Ishikawa (cell line): ENCODE measurements around the gene RICTOR.

Source experiments
- CEBPB ChIP-seq: IDR thresholded peaks from 2 replicates; pipeline ENCODE4 v1.6.1; 2012
- CREB1 ChIP-seq: IDR thresholded peaks from 2 replicates; pipeline ENCODE4 v1.6.1; 2012; ENCODE audit warnings: low read depth
- EP300 ChIP-seq: IDR thresholded peaks from 2 replicates; pipeline ENCODE4 v1.6.1; 2012; ENCODE audit warnings: borderline replicate concordance
- RAD21 ChIP-seq: IDR thresholded peaks from 2 replicates; pipeline ENCODE4 v1.6.1; 2012; ENCODE audit warnings: low read depth
- TF ChIP-seq, protein P1 (sequence below): IDR thresholded peaks from 2 replicates; pipeline ENCODE4 v1.6.1; 2012

DNA sequence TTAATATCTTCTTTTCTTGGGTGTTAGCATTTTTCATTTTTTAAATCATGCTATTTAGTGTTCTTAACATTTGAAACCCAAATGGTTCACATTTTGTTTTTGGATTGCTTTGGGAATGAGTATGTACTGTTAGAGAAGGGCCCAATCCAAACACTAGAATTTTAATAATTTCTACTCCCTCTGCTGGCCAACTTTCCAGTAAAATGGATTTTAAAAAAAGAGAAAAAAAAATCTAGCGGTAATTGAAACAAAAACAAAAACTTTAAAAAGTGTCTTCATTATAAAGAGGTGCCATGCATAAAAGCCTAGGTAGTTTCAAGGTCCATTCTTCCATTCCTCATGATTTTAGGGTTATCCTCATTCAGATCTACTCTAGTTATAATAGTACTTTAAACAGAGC lies 32.1 kb upstream of the RICTOR start:
- TF ChIP-seq CREB1 (no peak), CEBPB (no peak), RAD21 (no peak), EP300 (no peak)
- TF ChIP-seq, protein P1, sequence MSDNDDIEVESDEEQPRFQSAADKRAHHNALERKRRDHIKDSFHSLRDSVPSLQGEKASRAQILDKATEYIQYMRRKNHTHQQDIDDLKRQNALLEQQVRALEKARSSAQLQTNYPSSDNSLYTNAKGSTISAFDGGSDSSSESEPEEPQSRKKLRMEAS = no peak
